SK-N-SH (cell line): ENCODE data around the gene SDS. TPM values are rescaled to one million over a fixed set of nuclear protein-coding genes. Genes with fewer than 3 reads are reported as not detected.

Experiments used
- CTCF ChIA-PET: fragments of 300-600, 350-600 bp; formaldehyde crosslinking; extraction: SDS; loops from one replicate; lab custom pipeline; 2021; lab: Yijun Ruan, JAX
- POLR2A ChIA-PET: fragments of 350-600 bp; sonication (Branson Sonifier 250); formaldehyde crosslinking; extraction: SDS; loops from one replicate; lab custom pipeline; 2020; ENCODE audit warnings: antibody characterized with exemption, inconsistent platforms; lab: Yijun Ruan, JAX
- DNase-seq: peaks from one replicate; pipeline ENCODE4 v3.0.0; 2012
- H2AFZ ChIP-seq: fragments of 200-600 bp; sonication (generic); 2 replicates; pipeline ENCODE4 v1.8.1; 2016; ENCODE audit warnings: antibody characterized with exemption, mild to moderate bottlenecking, low read depth
- H3F3A ChIP-seq: fragments of 200-600 bp; sonication (generic); replicated peaks from 2 replicates; pipeline ENCODE3; 2016; ENCODE audit warnings: antibody characterized with exemption, mild to moderate bottlenecking; ENCODE audit not compliant: insufficient read depth
- H3K27ac ChIP-seq, 2 experiments: fragments of 200-500 bp in 1 of 2; fragments of 200-600 bp in 1 of 2; sonication (Bioruptor generic) in 1 of 2; sonication (generic), shearing (Covaris generic) in 1 of 2; 2 replicates each; pipeline versions ENCODE4 v1.5.1 to v1.6.1; 2014 to 2016; ENCODE audit warnings: low read depth in 2 of 2, inconsistent platforms in 1 of 2, low read length in 1 of 2, mild to moderate bottlenecking in 1 of 2, mixed read lengths in 1 of 2
- H3K27me3 ChIP-seq: fragments of 200-600 bp; sonication (generic), shearing (Covaris generic); 2 replicates; pipeline ENCODE4 v1.6.1; 2016; ENCODE audit warnings: mixed run types; ENCODE audit not compliant: insufficient read depth
- H3K36me3 ChIP-seq, 2 experiments: fragments of 200-500 bp in 1 of 2; fragments of 200-600 bp in 1 of 2; sonication (Bioruptor generic) in 1 of 2; sonication (generic) in 1 of 2; replicated peaks in 1 of 2; 2 replicates each; pipeline versions ENCODE3 to v1.5.1; 2014 to 2016; ENCODE audit warnings: low read length in 1 of 2, mild to moderate bottlenecking in 1 of 2; ENCODE audit not compliant: insufficient read depth in 2 of 2, control insufficient read depth in 1 of 2
- H3K4me1 ChIP-seq, 2 experiments: fragments of 200-500 bp in 1 of 2; fragments of 200-600 bp in 1 of 2; sonication (Bioruptor generic) in 1 of 2; sonication (generic), shearing (Covaris generic) in 1 of 2; 2 replicates each; pipeline versions ENCODE4 v1.5.1 to v1.6.1; 2014 to 2016; ENCODE audit warnings: low read depth in 1 of 2, low read length in 1 of 2, mixed run types in 1 of 2; ENCODE audit not compliant: insufficient read depth in 2 of 2, control insufficient read depth in 1 of 2
- H3K4me2 ChIP-seq: fragments of 200-600 bp; sonication (generic), shearing (Covaris generic); 2 replicates; pipeline ENCODE4 v1.6.1; 2017; ENCODE audit warnings: mixed run types
- H3K4me3 ChIP-seq, 2 experiments: fragments of 200-500 bp in 1 of 2; fragments of 200-600 bp in 1 of 2; sonication (Bioruptor generic) in 1 of 2; sonication (generic), shearing (Covaris generic) in 1 of 2; 2 replicates each; pipeline versions ENCODE4 v1.5.1 to v1.8.1; 2014 to 2016; ENCODE audit warnings: low read depth in 2 of 2, inconsistent platforms in 1 of 2, low read length in 1 of 2, mild to moderate bottlenecking in 1 of 2, mixed read lengths in 1 of 2, moderate library complexity in 1 of 2
- H3K79me2 ChIP-seq: fragments of 200-600 bp; sonication (generic); 2 replicates; pipeline ENCODE4 v1.8.1; 2017; ENCODE audit warnings: mild to moderate bottlenecking; ENCODE audit not compliant: insufficient read depth
- H3K9ac ChIP-seq: fragments of 200-600 bp; sonication (generic); 2 replicates; pipeline ENCODE4 v1.6.1; 2017; ENCODE audit warnings: mixed run types
- H3K9me2 ChIP-seq: fragments of 200-600 bp; sonication (generic); 2 replicates; pipeline ENCODE4 v1.6.1; 2017; ENCODE audit warnings: mixed run types
- H3K9me3 ChIP-seq: fragments of 200-600 bp; sonication (generic); 2 replicates; pipeline ENCODE4 v1.6.1; 2017; ENCODE audit warnings: mixed run types, mild to moderate bottlenecking, moderate library complexity
- H4K20me1 ChIP-seq: fragments of 200-600 bp; sonication (generic); 2 replicates; pipeline ENCODE4 v1.6.1; 2017; ENCODE audit warnings: mild to moderate bottlenecking, mixed run types; ENCODE audit not compliant: insufficient read depth
- GABPA ChIP-seq: IDR thresholded peaks from 2 replicates; pipeline ENCODE4 v1.4.0; 2012; ENCODE audit warnings: low read depth, mild to moderate bottlenecking
- GATA2 ChIP-seq: sonication (generic); formaldehyde crosslinking; IDR thresholded peaks from 2 replicates; pipeline ENCODE4 v1.5.0; 2020; ENCODE audit warnings: mild to moderate bottlenecking, missing genetic modification reagents
- JUND ChIP-seq: IDR thresholded peaks from 2 replicates; pipeline ENCODE4 v1.4.0; 2012
- MEF2A ChIP-seq: IDR thresholded peaks from 2 replicates; pipeline ENCODE4 v1.4.0; 2012; ENCODE audit warnings: low read depth, borderline replicate concordance
- NRF1 ChIP-seq: IDR thresholded peaks from 2 replicates; pipeline ENCODE4 v1.6.1; 2012; ENCODE audit warnings: low read depth, mild to moderate bottlenecking, low read length
- POLR2AphosphoS5 ChIP-seq: IDR thresholded peaks from 2 replicates; pipeline ENCODE4 v1.6.1; 2012; ENCODE audit warnings: low read depth, low read length
- RAD21 ChIP-seq: IDR thresholded peaks from 2 replicates; pipeline ENCODE4 v1.6.1; 2012; ENCODE audit warnings: mild to moderate bottlenecking, low read length
- RCOR1 ChIP-seq: fragments of 150-350 bp; IDR thresholded peaks from 2 replicates; pipeline ENCODE4 v1.6.1; 2017; ENCODE audit warnings: antibody characterized with exemption, low read length
- RFX5 ChIP-seq: IDR thresholded peaks from 2 replicates; pipeline ENCODE4 v1.6.1; 2012; ENCODE audit warnings: mild to moderate bottlenecking, improper control_type of control experiment, low read length
- SIN3A ChIP-seq: IDR thresholded peaks from 2 replicates; pipeline ENCODE4 v1.6.1; 2012; ENCODE audit warnings: low read depth, mild to moderate bottlenecking, low read length, moderate library complexity, borderline replicate concordance
- SMC3 ChIP-seq: IDR thresholded peaks from 2 replicates; pipeline ENCODE4 v1.6.1; 2012; ENCODE audit warnings: low read depth, low read length, improper control_type of control experiment
- TAF1 ChIP-seq: IDR thresholded peaks from 2 replicates; pipeline ENCODE4 v1.6.1; 2012; ENCODE audit warnings: low read depth, mild to moderate bottlenecking, low read length, moderate library complexity, borderline replicate concordance
- TCF12 ChIP-seq: IDR thresholded peaks from 2 replicates; pipeline ENCODE4 v1.4.0; 2012
- TEAD4 ChIP-seq: IDR thresholded peaks from 2 replicates; pipeline ENCODE4 v1.4.0; 2012; ENCODE audit warnings: mild to moderate bottlenecking, borderline replicate concordance; ENCODE audit not compliant: insufficient read depth
- YY1 ChIP-seq: IDR thresholded peaks from 2 replicates; pipeline ENCODE4 v1.4.0; 2012; ENCODE audit warnings: low read depth, mild to moderate bottlenecking
- WGBS: methylation state at CpG from one replicate; pipeline ENCODE4 v1.1.6; 2017; ENCODE audit warnings: low lambda C conversion rate; 5-methylcytosine and 5-hydroxymethylcytosine counted together
- polyA plus RNA-seq, 3 experiments: library from polyadenylated mRNA; depleted of rRNA; stranded (reverse); fragments of >200 nt; gene quantifications; 2 replicates each; pipeline ENCODE4 v1.2.3, GENCODE V29; 2012
- TF ChIP-seq, protein P1 (sequence below): IDR thresholded peaks from 2 replicates; pipeline ENCODE4 v1.4.0; 2012; ENCODE audit warnings: low read depth, borderline replicate concordance
- TF ChIP-seq, protein P2 (sequence below): fragments of 150-350 bp; IDR thresholded peaks from 2 replicates; pipeline ENCODE4 v1.6.1; 2017; ENCODE audit warnings: antibody characterized with exemption, low read length, low read depth, borderline replicate concordance
- TF ChIP-seq, protein P3 (sequence below): fragments of 150-350 bp; IDR thresholded peaks from 2 replicates; pipeline ENCODE4 v1.6.1; 2016; ENCODE audit warnings: mild to moderate bottlenecking, low read depth, low read length
- TF ChIP-seq, protein P4 (sequence below): IDR thresholded peaks from 2 replicates; pipeline ENCODE4 v1.4.0; 2012; ENCODE audit warnings: low read depth, borderline replicate concordance
- TF ChIP-seq, protein P5 (sequence below): IDR thresholded peaks from 2 replicates; pipeline ENCODE4 v1.4.0; 2012; ENCODE audit warnings: low read depth

The SDS gene
- polyA plus RNA-seq, 1 of the 3 experiments (the other 2 are of a cell fraction), result 0.08 TPM

DNA sequence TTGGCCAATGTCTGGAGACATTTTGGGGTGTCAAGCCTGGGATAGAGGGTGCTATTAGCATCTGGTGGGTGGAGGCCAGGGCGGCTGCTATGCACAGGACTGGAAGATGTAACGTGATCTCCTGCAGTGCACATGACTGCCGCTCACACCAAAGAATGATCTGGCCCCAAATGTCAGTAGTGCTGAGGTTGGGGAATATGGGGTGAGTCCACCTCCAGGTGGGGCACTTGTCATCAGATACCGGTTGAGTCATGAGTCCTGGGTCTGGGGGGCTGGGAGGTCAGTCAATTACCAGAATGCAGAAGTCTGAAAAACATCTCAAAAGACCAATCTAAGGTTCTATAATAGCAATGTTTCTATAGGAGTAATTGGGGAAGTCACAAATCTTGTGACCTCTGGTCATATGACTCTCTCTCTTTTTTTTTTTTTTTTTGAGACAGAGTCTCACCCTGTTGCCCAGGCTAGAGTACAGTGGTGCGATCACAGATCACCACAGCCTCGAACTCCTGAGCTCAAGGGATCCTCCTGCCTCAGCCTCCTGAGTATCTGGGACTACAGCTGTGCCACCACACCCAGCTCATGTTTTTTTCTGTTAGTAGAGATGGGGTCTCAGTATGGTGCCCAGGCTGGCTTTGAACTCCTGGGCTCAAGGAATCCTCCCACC lies 12.5 kb upstream of the SDS start:
- Histone ChIP-seq H3K79me2 (no peaks in the 10 kb centered on the region), H3K9ac (no peak overlapping the region), H3K4me2 (no peak overlapping the region), H3K27ac (no peak overlapping the region), H3K4me3 (no peak overlapping the region), H3F3A (no peaks in the 10 kb centered on the region), H3K9me3 (no peaks in the 10 kb centered on the region), H3K27me3 (no peaks in the 10 kb centered on the region), H3K9me2 (no peaks in the 10 kb centered on the region), H3K36me3 (no peaks in the 10 kb centered on the region), H4K20me1 (no peaks in the 10 kb centered on the region), H3K4me1 (no peaks in the 10 kb centered on the region), H2AFZ (no peak overlapping the region)
- WGBS, result 48% methylated on average over 3 of the region's 6 CpGs
- TF ChIP-seq JUND, result no peak
- TF ChIP-seq POLR2AphosphoS5, result no peak
- TF ChIP-seq, protein P1, sequence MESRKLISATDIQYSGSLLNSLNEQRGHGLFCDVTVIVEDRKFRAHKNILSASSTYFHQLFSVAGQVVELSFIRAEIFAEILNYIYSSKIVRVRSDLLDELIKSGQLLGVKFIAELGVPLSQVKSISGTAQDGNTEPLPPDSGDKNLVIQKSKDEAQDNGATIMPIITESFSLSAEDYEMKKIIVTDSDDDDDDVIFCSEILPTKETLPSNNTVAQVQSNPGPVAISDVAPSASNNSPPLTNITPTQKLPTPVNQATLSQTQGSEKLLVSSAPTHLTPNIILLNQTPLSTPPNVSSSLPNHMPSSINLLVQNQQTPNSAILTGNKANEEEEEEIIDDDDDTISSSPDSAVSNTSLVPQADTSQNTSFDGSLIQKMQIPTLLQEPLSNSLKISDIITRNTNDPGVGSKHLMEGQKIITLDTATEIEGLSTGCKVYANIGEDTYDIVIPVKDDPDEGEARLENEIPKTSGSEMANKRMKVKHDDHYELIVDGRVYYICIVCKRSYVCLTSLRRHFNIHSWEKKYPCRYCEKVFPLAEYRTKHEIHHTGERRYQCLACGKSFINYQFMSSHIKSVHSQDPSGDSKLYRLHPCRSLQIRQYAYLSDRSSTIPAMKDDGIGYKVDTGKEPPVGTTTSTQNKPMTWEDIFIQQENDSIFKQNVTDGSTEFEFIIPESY, result no peak
- no peak for TF ChIP-seq TAF1
- TF ChIP-seq, protein P2, sequence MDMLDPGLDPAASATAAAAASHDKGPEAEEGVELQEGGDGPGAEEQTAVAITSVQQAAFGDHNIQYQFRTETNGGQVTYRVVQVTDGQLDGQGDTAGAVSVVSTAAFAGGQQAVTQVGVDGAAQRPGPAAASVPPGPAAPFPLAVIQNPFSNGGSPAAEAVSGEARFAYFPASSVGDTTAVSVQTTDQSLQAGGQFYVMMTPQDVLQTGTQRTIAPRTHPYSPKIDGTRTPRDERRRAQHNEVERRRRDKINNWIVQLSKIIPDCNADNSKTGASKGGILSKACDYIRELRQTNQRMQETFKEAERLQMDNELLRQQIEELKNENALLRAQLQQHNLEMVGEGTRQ, result no peak
- TF ChIP-seq YY1, result no peak
- TF ChIP-seq RAD21, result no peak
- no peak for TF ChIP-seq SMC3
- TF ChIP-seq MEF2A, result no peak
- no peak for TF ChIP-seq RFX5
- TF ChIP-seq RCOR1, result no peak
- TF ChIP-seq TCF12, result no peak
- POLR2A ChIA-PET, result no interaction called here
- no peak for DNase-seq
- CTCF ChIA-PET, result interaction anchor here (1.8 kb wide), 1 partner anchor 9 kb away, joined by 8 read pairs; no protein-coding TSS in a partner anchor

DNA sequence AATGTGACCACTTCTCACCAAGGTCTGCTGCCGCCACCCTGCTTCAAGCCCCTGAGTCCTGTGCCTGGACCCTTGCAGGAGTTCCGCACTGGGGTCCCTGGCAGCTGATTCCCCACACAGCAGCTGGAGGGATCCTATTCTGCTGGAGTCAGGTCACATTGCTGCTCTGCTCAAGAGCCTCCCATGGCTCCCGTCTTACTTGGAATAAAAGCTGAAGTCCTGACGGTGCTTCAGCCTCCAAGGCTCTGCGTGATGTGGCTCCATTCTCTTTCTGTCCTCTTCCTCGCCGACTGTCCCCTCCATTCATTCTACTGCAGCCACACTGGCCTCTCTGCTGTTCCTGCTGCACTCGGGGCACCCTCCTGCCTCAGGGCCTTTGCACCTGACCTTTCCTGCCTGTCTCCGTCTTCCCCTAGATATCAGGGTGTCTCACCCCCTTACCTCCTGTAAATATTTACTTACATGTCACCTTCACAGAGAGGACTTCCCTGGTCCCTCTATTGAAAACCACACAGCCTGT lies 10.9 kb upstream of the SDS start:
- Histone ChIP-seq H2AFZ (no peak overlapping the region), H3K4me2 (no peak overlapping the region), H3K9me2 (no peaks in the 10 kb centered on the region), H3K9ac (no peak overlapping the region), H3K36me3 (no peaks in the 10 kb centered on the region), H3K27me3 (no peaks in the 10 kb centered on the region), H3K4me3 (no peak overlapping the region), H3K9me3 (no peaks in the 10 kb centered on the region), H3K4me1 (no peaks in the 10 kb centered on the region), H3K79me2 (no peaks in the 10 kb centered on the region), H4K20me1 (no peaks in the 10 kb centered on the region), H3F3A (no peaks in the 10 kb centered on the region), H3K27ac (no peak overlapping the region)
- WGBS, result 78% methylated on average over 9 of the region's 9 CpGs
- ChIA-PET CTCF (interaction anchor here (2.7 kb wide), 1 partner anchor 11 kb away, joined by 18 read pairs; no protein-coding TSS in a partner anchor), POLR2A (no interaction called here)
- DNase-seq, result no peak
- TF ChIP-seq, protein P3, sequence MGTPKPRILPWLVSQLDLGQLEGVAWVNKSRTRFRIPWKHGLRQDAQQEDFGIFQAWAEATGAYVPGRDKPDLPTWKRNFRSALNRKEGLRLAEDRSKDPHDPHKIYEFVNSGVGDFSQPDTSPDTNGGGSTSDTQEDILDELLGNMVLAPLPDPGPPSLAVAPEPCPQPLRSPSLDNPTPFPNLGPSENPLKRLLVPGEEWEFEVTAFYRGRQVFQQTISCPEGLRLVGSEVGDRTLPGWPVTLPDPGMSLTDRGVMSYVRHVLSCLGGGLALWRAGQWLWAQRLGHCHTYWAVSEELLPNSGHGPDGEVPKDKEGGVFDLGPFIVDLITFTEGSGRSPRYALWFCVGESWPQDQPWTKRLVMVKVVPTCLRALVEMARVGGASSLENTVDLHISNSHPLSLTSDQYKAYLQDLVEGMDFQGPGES, result no peak
- TF ChIP-seq, protein P4, sequence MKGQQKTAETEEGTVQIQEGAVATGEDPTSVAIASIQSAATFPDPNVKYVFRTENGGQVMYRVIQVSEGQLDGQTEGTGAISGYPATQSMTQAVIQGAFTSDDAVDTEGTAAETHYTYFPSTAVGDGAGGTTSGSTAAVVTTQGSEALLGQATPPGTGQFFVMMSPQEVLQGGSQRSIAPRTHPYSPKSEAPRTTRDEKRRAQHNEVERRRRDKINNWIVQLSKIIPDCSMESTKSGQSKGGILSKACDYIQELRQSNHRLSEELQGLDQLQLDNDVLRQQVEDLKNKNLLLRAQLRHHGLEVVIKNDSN, result no peak
- TF ChIP-seq TEAD4 (no peak), SIN3A (no peak), NRF1 (no peak), YY1 (no peak), GATA2 (CRISPR knock-in tag) (no peak), GABPA (no peak), TCF12 (no peak), RCOR1 (no peak), TAF1 (no peak)
- TF ChIP-seq, protein P1, result no peak
- TF ChIP-seq, protein P5, sequence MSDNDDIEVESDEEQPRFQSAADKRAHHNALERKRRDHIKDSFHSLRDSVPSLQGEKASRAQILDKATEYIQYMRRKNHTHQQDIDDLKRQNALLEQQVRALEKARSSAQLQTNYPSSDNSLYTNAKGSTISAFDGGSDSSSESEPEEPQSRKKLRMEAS, result no peak
